Measurements from ENCODE around the gene KRTAP5-11. TPM values are rescaled to one million over a fixed set of nuclear protein-coding genes. Genes with fewer than 3 reads are reported as not detected.
"Not testable (repeated sequence)": the region's sequence is repeated elsewhere in the genome, so short reads cannot be mapped to it uniquely, and the experiment has no call there.

The KRTAP5-11 gene
- total RNA-seq, 1 donor from 2014 or later = not detected

GRCh38 chr11:71588314-71588713, 5.6 kb upstream of the KRTAP5-11 start:
- DNase-seq; intact Hi-C loops (cut with micrococcal nuclease); ATAC-seq: not testable (repeated sequence)

- intact Hi-C loops (cut with micrococcal nuclease); ATAC-seq; DNase-seq: not testable (repeated sequence)
Measured at GRCh38 chr11:71585673-71586072, 3.0 kb upstream of the KRTAP5-11 start.

GRCh38 chr11:71582969-71583368, 294 bp upstream of the KRTAP5-11 start:
- DNase-seq; ATAC-seq; intact Hi-C loops (cut with micrococcal nuclease): not testable (repeated sequence)

- DNase-seq (no peak), ATAC-seq (no peak)
- intact Hi-C loops (cut with micrococcal nuclease) = no loop called here
Measured at GRCh38 chr11:71581826-71582225, 849 bp downstream of the KRTAP5-11 start.

- peak; percentile 93 for ATAC-seq
- intact Hi-C loops (cut with micrococcal nuclease) = no loop called here
- no peak for DNase-seq
Measured at GRCh38 chr11:71580057-71581003, 2.3 kb downstream of the KRTAP5-11 start.

GRCh38 chr11:71579513-71579912, 3.2 kb downstream of the KRTAP5-11 start:
- intact Hi-C loops (cut with micrococcal nuclease); DNase-seq: not testable (repeated sequence)
- ATAC-seq = peak; percentile 17

- DNase-seq (no peak), ATAC-seq (no peak)
- intact Hi-C loops (cut with micrococcal nuclease) = no loop called here
Measured at GRCh38 chr11:71577469-71578004, 5.1 kb downstream of the KRTAP5-11 start.

GRCh38 chr11:71576688-71577465, 5.8 kb downstream of the KRTAP5-11 start:
- intact Hi-C loops (cut with micrococcal nuclease); DNase-seq; ATAC-seq: not testable (repeated sequence)

- no peak for DNase-seq
- intact Hi-C loops (cut with micrococcal nuclease) = no loop called here
Measured at GRCh38 chr11:71575723-71576424, 6.8 kb downstream of the KRTAP5-11 start.

GRCh38 chr11:71574418-71574817, 8.3 kb downstream of the KRTAP5-11 start:
- intact Hi-C loops (cut with micrococcal nuclease) = no loop called here
- no peak for DNase-seq
- no peak for ATAC-seq

More at GRCh38 chr11:71575723-71576424, 6.8 kb downstream of the KRTAP5-11 start:
- ATAC-seq = no peak

GRCh38 chr11:71572811-71573210, 9.9 kb downstream of the KRTAP5-11 start:
- intact Hi-C loops (cut with micrococcal nuclease) = no loop called here
- ATAC-seq = no peak
- DNase-seq = no peak

- intact Hi-C loops (cut with micrococcal nuclease); DNase-seq; ATAC-seq: not testable (repeated sequence)
Measured at GRCh38 chr11:71571101-71571850, 11.4 kb downstream of the KRTAP5-11 start.

- intact Hi-C loops (cut with micrococcal nuclease) = no loop called here
- no peak for DNase-seq
- ATAC-seq = no peak
Measured at GRCh38 chr11:71568704-71569349, 13.8 kb downstream of the KRTAP5-11 start.

GRCh38 chr11:71567633-71568032, 15.0 kb downstream of the KRTAP5-11 start:
- intact Hi-C loops (cut with micrococcal nuclease); DNase-seq; ATAC-seq: not testable (repeated sequence)

GRCh38 chr11:71566626-71567599, 15.8 kb downstream of the KRTAP5-11 start:
- intact Hi-C loops (cut with micrococcal nuclease); DNase-seq; ATAC-seq: not testable (repeated sequence)

- intact Hi-C loops (cut with micrococcal nuclease) = no loop called here
- no peak for ATAC-seq
- no peak for DNase-seq
Measured at GRCh38 chr11:71566081-71566620, 16.5 kb downstream of the KRTAP5-11 start.
